Amygdala (tissue), 56 donors: ENCODE data around the gene POLR2L.

Experiments used
- DNase-seq, 56 donors: peaks; one replicate each; lab custom pipeline; 2025; lab: John Stamatoyannopoulos, UW

Gene POLR2L

GRCh38 chr11:842370-843002 lies at the start of gene POLR2L, which contains the start of gene TSPAN4:
Gene POLR2L, minus strand, starts transcription at chr11:842529. Its CDS starts 21 bp downstream, at chr11:842508.
Gene TSPAN4, plus strand, starts transcription at chr11:842852. Its CDS starts 7,453 bp downstream, at chr11:850305.
- peak in 55 of 56 donors; percentile 19 to 96 (median 82) for DNase-seq

GRCh38 chr11:890794-891540 lies 48.6 kb upstream of the POLR2L start:
- DNase-seq = no peak

- DNase-seq = no peak
These were observed 47.6 kb upstream of the POLR2L start for GRCh38 chr11:889687-890475.

GRCh38 chr11:889257-889656 lies 46.9 kb upstream of the POLR2L start:
- no peak for DNase-seq

- DNase-seq = peak in 7 of 56 donors; percentile 14 to 42 (median 28)
These were observed 46.2 kb upstream of the POLR2L start for GRCh38 chr11:888310-889212.

GRCh38 chr11:887589-887988 lies 45.3 kb upstream of the POLR2L start:
- DNase-seq = no peak

GRCh38 chr11:886568-886967 lies 44.2 kb upstream of the POLR2L start:
- DNase-seq = no peak

GRCh38 chr11:884578-885070 lies 42.3 kb upstream of the POLR2L start:
- no peak for DNase-seq

- no peak for DNase-seq
These were observed 41.2 kb upstream of the POLR2L start for GRCh38 chr11:883527-883926.

- no peak for DNase-seq
These were observed 40.3 kb upstream of the POLR2L start for GRCh38 chr11:882596-882995.

GRCh38 chr11:880447-880846 lies 38.1 kb upstream of the POLR2L start:
- DNase-seq = no peak

GRCh38 chr11:877565-877964 lies 35.2 kb upstream of the POLR2L start:
- DNase-seq = no peak

- peak in 23 of 56 donors; percentile 15 to 65 (median 50) for DNase-seq
These were observed 34.2 kb upstream of the POLR2L start for GRCh38 chr11:876545-876944.

- peak in 22 of 56 donors; percentile 15 to 71 (median 50) for DNase-seq
These were observed 33.5 kb upstream of the POLR2L start for GRCh38 chr11:875769-876301.

- DNase-seq = no peak
These were observed 32.9 kb upstream of the POLR2L start for GRCh38 chr11:875203-875602.

- no peak for DNase-seq
These were observed 31.4 kb upstream of the POLR2L start for GRCh38 chr11:873706-874105.

GRCh38 chr11:872799-873198 lies 30.5 kb upstream of the POLR2L start:
- no peak for DNase-seq

GRCh38 chr11:871472-871871 lies 29.1 kb upstream of the POLR2L start:
- DNase-seq = no peak

GRCh38 chr11:870418-870817 lies 28.1 kb upstream of the POLR2L start:
- no peak for DNase-seq

- DNase-seq = no peak
These were observed 27.7 kb upstream of the POLR2L start for GRCh38 chr11:870127-870413.
